HepG2 (cell line): ENCODE data around the gene PTPN22. TPM values are rescaled to one million over a fixed set of nuclear protein-coding genes. Genes with fewer than 3 reads are reported as not detected.

Source experiments
- ATAC-seq: fragments of 200-7000 bp; cut with Tn5 transposase; 3 replicates; pipeline ENCODE4 v1.9.1; 2020; ENCODE audit warnings: mild to moderate bottlenecking, moderate library complexity
- BruUV-seq: library from RNA; stranded (reverse); fragments of 400-500 nt; replicated peaks from 2 replicates; lab custom pipeline; 2021; lab: Mats Ljungman, UMichigan
- CTCF ChIA-PET: fragments of 300-600 bp; formaldehyde crosslinking; extraction: SDS; loops from one replicate; lab custom pipeline; 2021; ENCODE audit warnings: low total read pairs, inconsistent platforms, low intra/inter-chr PET ratio; lab: Yijun Ruan, JAX
- POLR2A ChIA-PET: fragments of 350-600 bp; sonication (Branson Sonifier 250); formaldehyde crosslinking; loops from one replicate; lab custom pipeline; 2020; ENCODE audit warnings: antibody characterized with exemption, inconsistent platforms; lab: Yijun Ruan, JAX
- DNase-seq: peaks from one replicate; pipeline ENCODE4 v3.0.0-alpha.2; 2015; ENCODE audit warnings: low spot score
- FAIRE-seq: peaks from 3 replicates; lab custom pipeline; 2011; peaks lifted over from hg19 to GRCh38; lab: Jason Lieb, UNC
- H2AFZ ChIP-seq: one replicate; pipeline ENCODE4 v1.6.1; 2011; ENCODE audit warnings: low read length, inconsistent platforms
- H3K27ac ChIP-seq: fragments of 300-600 bp; 3 replicates; pipeline ENCODE4 v1.8.0; 2011; ENCODE audit warnings: mixed run types, mild to moderate bottlenecking, mixed read lengths, low read length, inconsistent platforms; ENCODE audit not compliant: insufficient read depth; ENCODE audit errors: extremely low read length
- H3K27me3 ChIP-seq, 2 experiments: fragments of 200-600 bp in 1 of 2; 2 replicates in 1 of 2; 3 replicates in 1 of 2; pipeline versions ENCODE4 v1.6.0 to v1.8.0; 2011; ENCODE audit warnings: low read length in 2 of 2, mild to moderate bottlenecking in 2 of 2, moderate library complexity in 2 of 2, inconsistent platforms in 1 of 2; ENCODE audit not compliant: insufficient read depth in 2 of 2, control insufficient read depth in 1 of 2
- H3K36me3 ChIP-seq, 2 experiments: fragments of 200-600 bp in 1 of 2; replicated peaks in 1 of 2; 2 replicates in 1 of 2; 3 replicates in 1 of 2; pipeline versions ENCODE4 v1.5.1 to v1.8.0; 2011; ENCODE audit warnings: low read length in 2 of 2, inconsistent platforms in 1 of 2; ENCODE audit not compliant: insufficient read depth in 2 of 2, control insufficient read depth in 1 of 2
- H3K4me1 ChIP-seq: 2 replicates; pipeline ENCODE4 v1.5.1; 2012; ENCODE audit warnings: low read length, inconsistent platforms; ENCODE audit not compliant: insufficient read depth
- H3K4me2 ChIP-seq: 2 replicates; pipeline ENCODE4 v1.6.0; 2011; ENCODE audit warnings: low read depth, low read length, inconsistent platforms
- H3K4me3 ChIP-seq, 3 experiments: fragments of 200-600 bp in 1 of 3; sonication (generic), shearing (Covaris generic) in 1 of 3; replicated peaks in 1 of 3; 2 replicates each; pipeline ENCODE4 v1.5.1; 2011 to 2016; ENCODE audit warnings: low read length in 3 of 3, inconsistent platforms in 2 of 3, low read depth in 2 of 3, mild to moderate bottlenecking in 2 of 3, control low read depth in 1 of 3, mixed read lengths in 1 of 3; ENCODE audit not compliant: insufficient read depth in 1 of 3
- H3K79me2 ChIP-seq: one replicate; pipeline ENCODE4 v1.6.1; 2011; ENCODE audit warnings: low read length, inconsistent platforms; ENCODE audit not compliant: insufficient read depth
- H3K9ac ChIP-seq: 2 replicates; pipeline ENCODE4 v1.6.0; 2011; ENCODE audit warnings: mild to moderate bottlenecking, low read depth, low read length, inconsistent platforms; ENCODE audit not compliant: insufficient read depth
- H3K9me3 ChIP-seq: 2 replicates; pipeline ENCODE4 v1.5.1; 2012; ENCODE audit warnings: mild to moderate bottlenecking, low read length
- H4K20me1 ChIP-seq: 2 replicates; pipeline ENCODE4 v1.6.0; 2011; ENCODE audit warnings: inconsistent platforms, mild to moderate bottlenecking, low read length, moderate library complexity; ENCODE audit not compliant: insufficient read depth
- NCOA1 ChIP-seq: sonication (generic); formaldehyde crosslinking; IDR thresholded peaks from 2 replicates; pipeline ENCODE4 v1.9.0; 2021; ENCODE audit warnings: missing genetic modification reagents
- NFIB ChIP-seq: sonication (generic); formaldehyde crosslinking; IDR thresholded peaks from 2 replicates; pipeline ENCODE4 v1.9.0; 2021; ENCODE audit warnings: missing genetic modification reagents, mild to moderate bottlenecking, borderline replicate concordance
- NKX3-1 ChIP-seq: sonication (generic); formaldehyde crosslinking; IDR thresholded peaks from 2 replicates; pipeline ENCODE4 v1.5.0; 2020; ENCODE audit warnings: missing genetic modification reagents
- ZNF572 ChIP-seq: sonication (generic); formaldehyde crosslinking; IDR thresholded peaks from 2 replicates; pipeline ENCODE4 v1.5.1; 2020; ENCODE audit warnings: mild to moderate bottlenecking, missing genetic modification reagents
- ZNF589 ChIP-seq: sonication (generic); formaldehyde crosslinking; conservative IDR thresholded peaks from 2 replicates; pipeline ENCODE4 v1.8.0; 2022; ENCODE audit warnings: mild to moderate bottlenecking, moderate library complexity, missing genetic modification reagents
- WGBS: methylation state at CpG from one replicate; pipeline ENCODE4 v1.1.6; 2017; ENCODE audit warnings: low lambda C conversion rate; 5-methylcytosine and 5-hydroxymethylcytosine counted together
- in situ Hi-C: cut with HindIII; loops from 2 replicates; pipeline ENCODE4 v1.10.0; 2017; ENCODE audit warnings: low pct_unique_long_range_greater_than_20kb; ENCODE audit not compliant: extremely low pct_ligation_motif_present
- intact Hi-C: fragments of 100-400 bp; cut with micrococcal nuclease; formaldehyde crosslinking; loops from one replicate; pipeline ENCODE4 v1.10.0; 2022; ENCODE audit not compliant: unreplicated experiment
- polyA plus RNA-seq, 8 experiments: library from polyadenylated mRNA; depleted of rRNA in 3 of 8; stranded (reverse) in 7 of 8; unstranded in 1 of 8; fragments of >200 nt; fragmentation: Illumina TruSeq in 4 of 8; extraction: Trizol in 4 of 8; gene quantifications; 2 replicates each; pipeline versions ENCODE4 v1.2.1 to v1.2.3, GENCODE V29; 2011 to 2016; ENCODE audit warnings: low read depth in 4 of 8, missing spikeins in 1 of 8, mixed read lengths in 1 of 8; ENCODE audit not compliant: insufficient read depth in 1 of 8
- total RNA-seq, 5 experiments: library from RNA; depleted of rRNA; stranded (reverse); fragments of >200 nt; fragmentation: Illumina TruSeq; extraction: Trizol; gene quantifications; 2 replicates each; pipeline ENCODE4 v1.2.3, GENCODE V29; 2016; ENCODE audit warnings: low read depth in 1 of 5
- TF ChIP-seq, protein P1 (sequence below): sonication (generic); formaldehyde crosslinking; IDR thresholded peaks from 2 replicates; pipeline ENCODE4 v1.5.0; 2020; ENCODE audit warnings: missing genetic modification reagents
- TF ChIP-seq, protein P2 (sequence below): sonication (generic); formaldehyde crosslinking; IDR thresholded peaks from 2 replicates; pipeline ENCODE4 v1.4.0; 2020; ENCODE audit warnings: missing genetic modification reagents

Gene PTPN22
- total and polyA plus RNA-seq, 2 of the 13 experiments (the other 11 are each of a cell fraction or from before 2014, with no cell fraction given), result not detected

DNA sequence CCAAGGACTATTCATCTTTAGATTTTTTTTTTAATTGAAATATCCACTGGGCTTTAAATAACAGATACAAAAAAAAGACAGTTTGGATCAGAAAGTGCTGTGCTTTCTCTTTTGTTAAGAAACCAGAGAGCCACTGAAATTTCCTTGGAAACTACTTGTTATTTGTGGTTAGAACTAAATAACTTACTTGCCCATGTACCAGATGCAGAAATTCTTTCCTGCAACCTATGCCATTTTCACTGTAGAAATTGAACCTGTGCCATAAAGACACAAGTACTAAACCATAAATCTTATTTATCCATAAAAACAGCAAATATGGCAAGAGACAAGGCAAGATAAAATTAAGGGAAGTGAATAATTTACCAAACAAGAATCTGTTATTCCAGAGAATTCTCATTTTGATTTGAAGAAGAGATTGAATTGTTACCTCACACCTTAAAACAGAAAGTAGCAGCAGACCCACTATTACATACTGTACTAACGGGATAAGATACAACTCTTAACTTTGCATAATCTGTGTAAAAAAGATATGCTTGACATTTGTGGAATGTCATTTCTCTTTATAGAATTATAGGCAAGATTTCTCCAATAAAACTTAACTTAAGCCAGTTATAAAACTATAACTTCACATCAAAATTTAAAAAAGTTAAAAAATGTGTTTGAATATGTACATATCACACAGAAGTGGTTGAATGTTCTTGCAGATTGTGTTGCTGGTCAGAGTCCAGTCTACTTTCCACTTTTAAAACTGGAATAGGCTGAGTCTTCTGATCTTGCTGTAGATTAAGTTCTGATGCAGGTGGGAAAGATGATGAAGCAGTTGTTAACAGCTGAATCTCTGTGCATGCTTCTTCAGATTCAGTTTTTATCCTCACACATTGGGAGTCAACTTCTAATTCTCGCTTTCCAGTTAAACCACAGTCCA lies 105.9 kb downstream of the PTPN22 start:
- in situ Hi-C loops (no loop called here), intact Hi-C loops (no loop called here)
- H3K4me1 ChIP-seq, result no peaks in the 10 kb centered on the region; the same call in 1 of the 2 replicates
- ChIA-PET POLR2A (no interaction called here), CTCF (no interaction called here)
- H3K9me3 ChIP-seq, result no peaks in the 10 kb centered on the region
- no peaks in the 10 kb centered on the region; the same call in 1 of the 2 replicates for H4K20me1 ChIP-seq
- no peak overlapping the region for H3K9ac ChIP-seq
- DNase-seq (no peak), ATAC-seq (no peak), FAIRE-seq (no peak)
- no peak overlapping the region for H2AFZ ChIP-seq
- TF ChIP-seq, protein P1, sequence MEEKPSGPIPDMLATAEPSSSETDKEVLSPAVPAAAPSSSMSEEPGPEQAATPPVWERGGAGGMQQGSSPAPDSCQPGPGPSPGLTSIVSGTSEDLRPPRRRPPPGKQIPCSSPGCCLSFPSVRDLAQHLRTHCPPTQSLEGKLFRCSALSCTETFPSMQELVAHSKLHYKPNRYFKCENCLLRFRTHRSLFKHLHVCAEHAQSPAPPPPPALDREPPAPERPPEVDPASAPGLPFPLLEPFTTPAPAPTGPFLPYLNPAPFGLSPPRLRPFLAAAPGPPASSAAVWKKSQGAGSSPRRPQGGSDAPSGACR, result no peak
- no peak for TF ChIP-seq NCOA1 (CRISPR knock-in tag)
- TF ChIP-seq, protein P2, sequence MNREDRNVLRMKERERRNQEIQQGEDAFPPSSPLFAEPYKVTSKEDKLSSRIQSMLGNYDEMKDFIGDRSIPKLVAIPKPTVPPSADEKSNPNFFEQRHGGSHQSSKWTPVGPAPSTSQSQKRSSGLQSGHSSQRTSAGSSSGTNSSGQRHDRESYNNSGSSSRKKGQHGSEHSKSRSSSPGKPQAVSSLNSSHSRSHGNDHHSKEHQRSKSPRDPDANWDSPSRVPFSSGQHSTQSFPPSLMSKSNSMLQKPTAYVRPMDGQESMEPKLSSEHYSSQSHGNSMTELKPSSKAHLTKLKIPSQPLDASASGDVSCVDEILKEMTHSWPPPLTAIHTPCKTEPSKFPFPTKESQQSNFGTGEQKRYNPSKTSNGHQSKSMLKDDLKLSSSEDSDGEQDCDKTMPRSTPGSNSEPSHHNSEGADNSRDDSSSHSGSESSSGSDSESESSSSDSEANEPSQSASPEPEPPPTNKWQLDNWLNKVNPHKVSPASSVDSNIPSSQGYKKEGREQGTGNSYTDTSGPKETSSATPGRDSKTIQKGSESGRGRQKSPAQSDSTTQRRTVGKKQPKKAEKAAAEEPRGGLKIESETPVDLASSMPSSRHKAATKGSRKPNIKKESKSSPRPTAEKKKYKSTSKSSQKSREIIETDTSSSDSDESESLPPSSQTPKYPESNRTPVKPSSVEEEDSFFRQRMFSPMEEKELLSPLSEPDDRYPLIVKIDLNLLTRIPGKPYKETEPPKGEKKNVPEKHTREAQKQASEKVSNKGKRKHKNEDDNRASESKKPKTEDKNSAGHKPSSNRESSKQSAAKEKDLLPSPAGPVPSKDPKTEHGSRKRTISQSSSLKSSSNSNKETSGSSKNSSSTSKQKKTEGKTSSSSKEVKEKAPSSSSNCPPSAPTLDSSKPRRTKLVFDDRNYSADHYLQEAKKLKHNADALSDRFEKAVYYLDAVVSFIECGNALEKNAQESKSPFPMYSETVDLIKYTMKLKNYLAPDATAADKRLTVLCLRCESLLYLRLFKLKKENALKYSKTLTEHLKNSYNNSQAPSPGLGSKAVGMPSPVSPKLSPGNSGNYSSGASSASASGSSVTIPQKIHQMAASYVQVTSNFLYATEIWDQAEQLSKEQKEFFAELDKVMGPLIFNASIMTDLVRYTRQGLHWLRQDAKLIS (CRISPR knock-in tag), result no peak
- TF ChIP-seq NKX3-1 (CRISPR knock-in tag), result no peak
- no peak for TF ChIP-seq ZNF589 (CRISPR knock-in tag)
- no peak for TF ChIP-seq NFIB (CRISPR knock-in tag)
- no peak for TF ChIP-seq ZNF572 (CRISPR knock-in tag)
- no peak overlapping the region for H3K27ac ChIP-seq
- 93% methylated on average over 2 of the region's 2 CpGs for WGBS
- BruUV-seq, result no TSS peak
- no peaks in the 10 kb centered on the region for H3K27me3 ChIP-seq
- H3K4me3 ChIP-seq, result no peak overlapping the region
- H3K79me2 ChIP-seq, result peaks cover 2% of the 10 kb centered on the region
- H3K4me2 ChIP-seq, result no peak overlapping the region
- peaks cover 11 to 50% of the 10 kb centered on the region in 2 experiments for H3K36me3 ChIP-seq

Other genes with a start within 250 kb of the PTPN22 start
- gene PHTF1, start 112.2 kb downstream of the PTPN22 start, total RNA-seq (2016; rRNA removed; fragmentation: Illumina TruSeq; extraction: Trizol), result 15.3 and 19.7 TPM in 2 replicates
- gene PHTF1, start 112.2 kb downstream of the PTPN22 start, polyA plus RNA-seq (2011; rRNA removed), result 5.0 and 5.7 TPM in 2 replicates
- 10.4 and 13.6 TPM in 2 replicates for gene RSBN1, start 59.2 kb downstream of the PTPN22 start, total RNA-seq (2016; rRNA removed; fragmentation: Illumina TruSeq; extraction: Trizol)
- 6.3 and 8.3 TPM in 2 replicates for gene RSBN1, start 59.2 kb downstream of the PTPN22 start, polyA plus RNA-seq (2011; rRNA removed)
- gene BCL2L15, start 15.9 kb upstream of the PTPN22 start, total RNA-seq (2016; rRNA removed; fragmentation: Illumina TruSeq; extraction: Trizol), result 0.27 TPM in 1 of 2 replicates, not detected in the other
- 0.03 TPM in 2 replicates for gene BCL2L15, start 15.9 kb upstream of the PTPN22 start, polyA plus RNA-seq (2011; rRNA removed)
- 9.7 and 12.0 TPM in 2 replicates for gene AP4B1, start 33.1 kb upstream of the PTPN22 start, total RNA-seq (2016; rRNA removed; fragmentation: Illumina TruSeq; extraction: Trizol)
- gene AP4B1, start 33.1 kb upstream of the PTPN22 start, polyA plus RNA-seq (2011; rRNA removed), result 7.7 and 8.5 TPM in 2 replicates
- gene DCLRE1B, start 33.6 kb upstream of the PTPN22 start, total RNA-seq (2016; rRNA removed; fragmentation: Illumina TruSeq; extraction: Trizol), result 8.0 and 11.5 TPM in 2 replicates
- 2.3 and 2.7 TPM in 2 replicates for gene DCLRE1B, start 33.6 kb upstream of the PTPN22 start, polyA plus RNA-seq (2011; rRNA removed)
- gene HIPK1, start 57.6 kb upstream of the PTPN22 start, total RNA-seq (2016; rRNA removed; fragmentation: Illumina TruSeq; extraction: Trizol), result 20.8 and 28.9 TPM in 2 replicates
- 31.8 and 33.4 TPM in 2 replicates for gene HIPK1, start 57.6 kb upstream of the PTPN22 start, polyA plus RNA-seq (2011; rRNA removed)
- 2.1 and 5.1 TPM in 2 replicates for gene OLFML3, start 107.8 kb upstream of the PTPN22 start, total RNA-seq (2016; rRNA removed; fragmentation: Illumina TruSeq; extraction: Trizol)
- 1.4 and 2.0 TPM in 2 replicates for gene OLFML3, start 107.8 kb upstream of the PTPN22 start, polyA plus RNA-seq (2011; rRNA removed)